ENCODE results near the gene C6orf89.
"Not testable (repeated sequence)": the region's sequence is repeated elsewhere in the genome, so short reads cannot be mapped to it uniquely, and the experiment has no call there.

Gene C6orf89

GRCh38 chr6:36925809-36926208, 40.1 kb downstream of the C6orf89 start:
- no peak for DNase-seq

DNA sequence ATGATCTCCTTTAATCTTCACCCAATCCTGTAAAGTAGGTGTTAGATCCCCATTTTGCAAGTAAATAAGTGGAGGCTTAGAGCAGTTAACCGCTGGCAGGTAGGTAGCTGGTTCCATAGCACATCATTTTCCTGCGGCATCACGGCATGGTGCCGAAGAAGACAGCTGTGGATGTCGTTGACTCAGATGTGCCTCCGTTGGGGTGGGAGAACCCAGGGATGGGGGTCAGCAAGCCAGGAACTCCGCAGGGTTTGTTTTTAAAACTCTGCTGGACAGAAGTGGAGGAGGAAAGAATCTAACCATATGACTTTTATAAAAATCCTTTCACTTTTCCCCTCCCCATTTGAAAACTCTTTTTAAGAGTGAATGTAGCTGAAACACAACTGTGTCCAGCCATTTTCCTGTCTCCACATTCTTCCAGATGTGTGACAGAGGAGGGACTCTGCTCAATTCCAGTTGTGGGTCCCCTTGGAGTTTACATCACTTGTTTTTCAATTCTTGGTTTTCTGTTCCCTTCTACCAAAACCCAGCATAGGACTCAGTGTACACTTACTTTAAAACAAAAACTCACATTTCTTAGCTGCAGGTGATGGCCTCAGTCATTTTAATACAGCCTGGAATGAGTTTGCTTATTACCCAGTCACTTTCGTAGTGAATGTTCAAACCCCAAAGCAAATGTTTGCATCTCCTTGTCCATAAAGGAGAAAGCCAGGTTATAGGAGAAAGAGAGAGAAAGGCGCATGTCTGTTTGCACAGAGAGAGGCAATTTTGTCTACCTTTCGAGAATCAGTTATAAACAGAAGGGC, 41.2 kb downstream of the C6orf89 start:
- no peak for DNase-seq

DNA sequence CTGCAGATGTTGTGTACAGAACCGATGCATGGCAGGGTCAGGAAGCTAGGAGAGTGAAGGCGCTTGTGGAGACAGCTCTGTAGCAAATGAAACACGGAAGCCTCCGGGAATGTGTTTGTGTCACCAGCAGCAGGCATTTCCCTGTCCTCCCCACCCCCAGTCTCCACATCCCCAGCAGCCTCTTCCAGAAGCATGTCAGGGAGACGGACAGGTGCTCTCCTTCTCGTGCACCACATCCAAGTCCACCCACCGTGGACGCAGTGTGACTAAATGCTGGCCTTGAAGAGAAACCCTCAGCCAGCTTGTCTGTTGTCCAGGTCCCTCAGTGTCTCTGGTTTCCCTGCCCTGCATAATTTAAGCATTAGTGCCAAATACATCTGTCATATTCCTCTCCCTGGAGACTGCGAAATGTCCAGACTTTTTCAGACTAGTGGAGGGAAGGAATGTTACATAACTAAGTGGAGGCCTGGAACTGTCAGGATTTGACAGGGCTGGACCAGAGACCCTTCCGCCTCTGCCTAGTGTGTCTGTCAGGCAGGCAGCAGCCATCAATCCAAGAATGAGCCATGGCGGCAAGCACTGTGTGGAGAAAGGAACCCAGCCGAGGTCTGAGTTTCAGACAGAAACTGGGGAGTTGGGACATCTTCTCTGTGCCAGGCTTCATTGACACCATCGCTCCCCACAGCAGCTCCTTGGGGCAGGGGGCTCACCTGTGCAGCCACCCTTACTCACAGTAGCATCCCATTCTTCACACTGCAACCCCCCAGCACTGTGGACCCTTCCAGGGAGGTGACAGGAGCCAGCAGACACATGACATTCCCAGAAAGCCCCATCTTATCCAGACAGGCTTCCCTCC, 42.2 kb downstream of the C6orf89 start:
- no peak for DNase-seq

DNA sequence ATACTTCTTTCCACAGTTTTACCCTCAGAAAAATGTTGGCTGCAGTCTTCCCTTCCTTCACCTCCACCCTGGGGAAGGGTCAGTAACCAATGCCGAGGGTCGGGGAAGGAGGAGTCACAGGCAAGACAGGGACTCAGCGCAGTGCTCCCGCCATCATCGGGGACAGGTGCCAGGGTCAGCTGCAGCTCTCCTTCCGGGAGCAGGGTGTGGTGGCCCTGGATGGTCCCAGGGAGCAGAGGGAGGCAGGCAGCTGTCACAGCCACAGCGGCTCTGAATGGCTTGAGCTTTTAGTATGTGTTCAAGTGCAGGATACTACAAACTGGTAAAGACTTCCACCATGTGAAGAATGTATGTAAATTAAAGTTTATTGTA, 42.8 kb downstream of the C6orf89 start:
- DNase-seq: no peak

GRCh38 chr6:36929152-36929551, 43.4 kb downstream of the C6orf89 start:
- DNase-seq: no peak

DNA sequence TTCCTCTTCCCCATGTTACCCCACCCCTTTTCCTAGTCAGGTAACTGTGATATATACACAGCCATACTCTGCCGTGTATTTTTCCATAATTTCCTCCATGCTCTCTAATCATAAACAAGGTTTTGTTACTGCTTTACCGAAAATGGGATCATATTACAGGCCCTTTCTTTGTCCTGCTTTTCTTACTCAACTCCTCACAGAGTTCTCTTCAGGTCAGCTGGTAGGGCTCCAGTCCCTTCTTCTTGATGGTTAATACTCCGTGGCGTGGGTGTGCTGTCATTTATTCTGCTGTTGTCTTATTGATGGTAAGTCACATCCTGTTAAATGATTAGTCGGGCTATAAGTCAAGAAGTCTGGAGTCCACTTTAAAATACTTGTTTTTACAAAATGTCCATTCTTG, 43.9 kb downstream of the C6orf89 start:
- no peak for DNase-seq

GRCh38 chr6:36930483-36930882, 44.7 kb downstream of the C6orf89 start:
- no peak for DNase-seq

GRCh38 chr6:36933102-36933501, 47.4 kb downstream of the C6orf89 start:
- DNase-seq: no peak

- no peak for DNase-seq
These were observed 47.8 kb downstream of the C6orf89 start for GRCh38 chr6:36933519-36933918.

GRCh38 chr6:36934901-36935300, 49.1 kb downstream of the C6orf89 start:
- no peak for DNase-seq

DNA sequence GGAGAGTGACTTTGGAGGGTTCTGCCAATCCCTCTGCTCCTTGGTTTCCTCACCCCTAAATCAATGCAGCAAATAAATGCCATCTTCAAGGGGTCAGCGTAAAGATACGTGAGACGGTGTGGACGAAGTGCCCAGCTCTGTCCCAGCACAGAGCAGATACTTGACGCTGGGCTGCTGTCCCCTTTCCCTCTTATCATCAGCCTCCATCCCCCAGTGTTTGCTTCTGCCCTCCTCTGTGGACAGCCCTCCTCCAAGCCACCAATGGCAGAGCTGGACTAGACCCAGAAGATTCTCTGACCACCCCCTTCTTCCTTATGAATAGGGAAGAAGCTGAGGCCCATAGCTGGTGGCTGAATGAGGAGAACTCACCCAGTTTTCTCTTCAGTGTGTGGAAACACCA, 51.1 kb downstream of the C6orf89 start:
- no peak for DNase-seq

- DNase-seq: no peak
These were observed 52.1 kb downstream of the C6orf89 start for GRCh38 chr6:36937896-36938295.

GRCh38 chr6:36938536-36938935, 52.8 kb downstream of the C6orf89 start:
- no peak for DNase-seq

- DNase-seq: not testable (repeated sequence)
These were observed 53.3 kb downstream of the C6orf89 start for GRCh38 chr6:36939005-36939404.

GRCh38 chr6:36940027-36940426, 54.3 kb downstream of the C6orf89 start:
- DNase-seq: no peak

- not testable (repeated sequence) for DNase-seq
These were observed 55.8 kb downstream of the C6orf89 start for GRCh38 chr6:36941561-36941960.

- not testable (repeated sequence) for DNase-seq
These were observed 56.6 kb downstream of the C6orf89 start for GRCh38 chr6:36942329-36942728.

- DNase-seq: no peak
These were observed 58.9 kb downstream of the C6orf89 start for GRCh38 chr6:36944650-36945049.

DNA sequence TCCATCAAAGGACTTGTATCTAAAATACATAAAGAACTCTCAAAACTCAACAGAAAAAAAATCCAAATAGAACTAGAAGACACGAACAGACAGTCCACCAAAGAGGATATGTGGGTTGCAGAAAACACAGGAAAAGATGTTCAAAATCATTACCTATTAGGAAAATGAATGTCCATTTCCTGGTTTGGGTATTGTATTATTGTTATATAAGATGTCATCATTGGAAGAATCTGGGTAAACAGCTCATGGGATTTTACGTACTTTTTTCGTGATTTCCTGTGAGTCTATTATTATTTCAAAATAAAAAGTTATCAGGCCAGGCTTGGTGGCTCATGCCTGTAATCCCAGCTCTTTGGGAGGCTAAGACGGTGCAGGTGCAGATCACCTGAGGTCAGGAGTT, 59.5 kb downstream of the C6orf89 start:
- DNase-seq: no peak

DNA sequence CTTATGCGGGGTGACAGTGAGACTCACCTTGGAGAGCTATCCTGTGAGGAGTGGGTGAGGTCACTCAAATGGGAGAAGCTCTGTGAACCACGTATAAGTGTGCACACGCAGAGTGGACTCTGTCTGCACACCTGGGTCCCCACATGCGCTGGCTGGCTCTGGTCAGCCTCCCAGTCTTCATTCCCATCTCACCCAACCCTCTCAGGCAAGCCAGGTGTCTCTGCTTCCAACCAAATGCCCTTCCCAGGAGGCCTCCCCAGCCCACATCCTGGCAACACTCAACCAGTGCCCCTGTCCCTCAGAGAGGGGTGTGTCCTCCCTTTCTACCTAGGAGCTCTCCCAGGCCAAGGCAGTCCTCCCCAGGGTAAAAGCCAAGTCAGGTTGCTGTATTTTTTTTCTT, 60.8 kb downstream of the C6orf89 start:
- no peak for DNase-seq

DNA sequence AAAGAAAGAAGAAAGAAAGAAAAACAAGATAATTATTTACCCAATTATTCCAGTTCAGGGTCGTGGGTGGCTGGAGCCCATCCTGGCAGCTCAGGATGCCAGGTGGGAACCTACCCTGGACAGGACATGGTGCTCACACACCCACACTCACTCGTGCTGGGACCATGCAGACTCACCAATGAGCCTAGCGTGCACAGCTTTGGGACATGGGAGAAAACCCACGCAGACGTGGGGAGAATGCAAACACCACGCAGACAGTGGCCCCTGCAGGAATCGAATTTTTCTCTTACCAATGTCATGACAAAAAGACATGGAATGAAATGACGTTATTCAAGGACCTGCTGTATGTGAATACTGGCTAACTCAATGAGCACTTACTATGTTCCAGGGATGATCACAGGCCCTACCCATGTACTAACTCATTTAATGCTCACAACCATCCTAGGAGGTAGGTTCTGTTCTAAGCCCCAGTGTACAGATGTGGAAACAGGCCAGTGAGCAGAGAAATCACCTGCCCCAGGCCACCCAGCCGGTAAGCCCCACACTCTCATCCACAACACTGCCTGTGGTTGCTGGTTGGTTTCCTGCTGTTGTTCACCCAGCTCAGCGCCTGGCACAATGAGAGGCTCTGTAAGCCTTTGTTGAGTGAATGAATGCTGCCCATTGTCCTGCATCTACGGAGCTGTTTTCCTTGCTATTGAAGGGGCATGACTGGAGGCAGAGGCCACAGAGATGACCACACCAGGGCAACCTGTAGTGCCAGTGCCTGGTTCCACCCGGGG, 62.0 kb downstream of the C6orf89 start:
- DNase-seq: no peak

DNA sequence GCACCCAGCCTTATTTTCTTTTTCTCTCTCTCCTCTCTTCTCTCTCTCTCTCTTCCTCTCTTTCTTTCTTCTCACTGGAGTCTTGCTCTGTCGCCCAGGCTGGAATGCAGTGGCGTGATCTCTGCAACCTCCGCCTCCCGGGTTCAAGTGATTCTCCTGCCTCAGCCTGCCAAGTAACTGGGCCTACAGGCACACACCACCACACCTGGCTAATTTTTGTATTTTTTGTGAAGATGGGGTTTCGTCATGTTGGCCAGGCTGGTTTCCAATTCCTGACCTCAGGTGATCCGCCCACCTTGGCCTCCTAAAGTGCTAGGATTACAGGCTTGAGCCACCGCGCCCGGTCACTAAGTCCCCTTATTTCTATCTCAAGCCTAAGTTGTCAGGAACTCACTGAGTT, 63.3 kb downstream of the C6orf89 start:
- not testable (repeated sequence) for DNase-seq

GRCh38 chr6:36949636-36950035, 63.9 kb downstream of the C6orf89 start:
- no peak for DNase-seq

DNA sequence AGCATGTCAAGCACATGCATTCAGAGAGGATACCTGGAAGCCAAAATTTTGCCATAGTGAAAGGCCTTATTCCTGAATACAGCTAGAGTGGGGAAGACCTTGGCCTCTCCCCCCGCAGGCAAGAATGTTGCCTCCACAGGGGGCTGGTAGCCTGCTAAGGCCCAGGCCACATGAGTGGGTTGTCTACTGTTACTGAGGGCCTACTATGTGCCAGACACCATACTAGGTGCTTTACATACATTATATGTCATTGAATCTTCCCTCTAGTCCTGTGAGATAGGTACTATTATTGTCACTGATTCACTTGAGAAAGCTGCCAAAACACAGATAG, 68.1 kb downstream of the C6orf89 start:
- no peak for DNase-seq
